ENCODE data around the gene AGRN.

The AGRN gene

DNA sequence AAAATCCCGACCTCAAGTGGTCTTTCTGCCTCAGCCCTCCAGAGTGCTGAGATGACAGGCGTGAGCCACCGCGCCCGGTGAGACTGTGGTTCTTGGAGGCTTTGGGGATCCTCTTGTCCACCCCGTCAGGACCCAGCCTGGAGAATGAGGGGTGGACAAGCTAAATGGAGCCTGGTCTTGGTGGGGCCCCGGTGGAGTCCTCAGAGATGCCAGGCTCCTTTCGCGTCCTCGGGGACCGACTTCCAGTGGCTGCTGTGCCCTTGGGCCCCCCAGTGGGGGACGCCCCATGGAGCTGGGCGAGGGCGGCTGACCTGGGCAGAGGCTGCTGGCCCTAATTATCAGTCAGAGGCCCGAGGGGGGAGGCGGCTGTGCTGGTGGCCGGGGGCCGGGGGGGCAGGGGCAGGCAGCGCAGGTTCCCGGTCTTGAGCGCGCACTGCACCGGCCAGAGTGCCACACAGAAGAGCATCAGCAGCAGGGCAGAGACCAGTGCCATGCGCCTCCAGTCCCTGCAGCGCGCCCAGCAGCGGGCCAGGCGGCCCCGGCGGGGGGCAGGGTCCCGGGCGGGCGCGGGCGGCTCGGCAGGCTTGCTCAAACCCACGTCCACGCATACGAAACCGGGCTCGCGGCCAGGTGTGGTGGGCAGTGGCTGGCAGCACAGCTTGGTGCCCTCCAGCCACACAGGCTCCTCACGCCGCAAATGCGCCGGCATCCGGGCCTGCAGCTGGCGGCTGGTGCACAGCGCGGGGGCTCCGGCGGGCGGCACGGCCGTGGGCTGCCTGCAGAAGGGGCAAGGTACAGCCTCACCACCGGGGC, 51.8 kb downstream of the AGRN start:
- no peak overlapping the region for H3K4me3 ChIP-seq (replicated peaks; ENCODE audit: low read depth, low read length)
- no peak for TF ChIP-seq CTCF (IDR thresholded peaks at IDR 0.05; ENCODE audit: low read depth, low read length, missing control alignments)
- no peak for DNase-seq (ENCODE audit: extremely low read depth, low read depth)

DNA sequence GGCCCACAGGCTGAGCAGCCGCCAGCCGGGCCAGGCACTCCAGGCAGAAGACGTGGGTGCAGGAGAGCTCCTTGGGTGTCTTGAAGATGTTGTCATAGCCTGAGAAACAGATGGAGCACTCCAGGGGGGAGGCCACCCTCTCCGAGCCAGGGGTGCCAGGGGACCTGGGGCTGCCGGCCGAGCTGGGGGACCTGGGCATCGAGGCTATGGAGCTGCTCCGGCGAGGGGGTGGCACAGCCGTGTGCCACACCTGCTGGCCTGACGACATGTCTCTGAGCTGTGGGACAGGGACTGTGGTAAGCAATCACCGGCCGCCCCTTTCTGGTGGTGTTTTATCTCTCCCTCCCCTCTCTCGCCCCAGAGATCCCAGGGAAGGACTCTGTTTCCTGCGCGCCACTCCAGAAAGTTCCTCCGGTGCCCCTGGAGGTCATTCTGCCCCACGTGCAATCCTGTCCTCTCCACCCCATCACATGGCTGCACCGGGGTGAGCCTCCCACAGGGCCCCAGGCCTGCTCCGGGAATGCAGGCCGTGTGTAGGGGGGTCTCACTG, 52.5 kb downstream of the AGRN start:
- no peak for DNase-seq (ENCODE audit: extremely low read depth, low read depth)
- no peak for TF ChIP-seq CTCF (IDR thresholded peaks at IDR 0.05; ENCODE audit: low read depth, low read length, missing control alignments)
- H3K4me3 ChIP-seq (replicated peaks; ENCODE audit: low read depth, low read length): no peak overlapping the region

DNA sequence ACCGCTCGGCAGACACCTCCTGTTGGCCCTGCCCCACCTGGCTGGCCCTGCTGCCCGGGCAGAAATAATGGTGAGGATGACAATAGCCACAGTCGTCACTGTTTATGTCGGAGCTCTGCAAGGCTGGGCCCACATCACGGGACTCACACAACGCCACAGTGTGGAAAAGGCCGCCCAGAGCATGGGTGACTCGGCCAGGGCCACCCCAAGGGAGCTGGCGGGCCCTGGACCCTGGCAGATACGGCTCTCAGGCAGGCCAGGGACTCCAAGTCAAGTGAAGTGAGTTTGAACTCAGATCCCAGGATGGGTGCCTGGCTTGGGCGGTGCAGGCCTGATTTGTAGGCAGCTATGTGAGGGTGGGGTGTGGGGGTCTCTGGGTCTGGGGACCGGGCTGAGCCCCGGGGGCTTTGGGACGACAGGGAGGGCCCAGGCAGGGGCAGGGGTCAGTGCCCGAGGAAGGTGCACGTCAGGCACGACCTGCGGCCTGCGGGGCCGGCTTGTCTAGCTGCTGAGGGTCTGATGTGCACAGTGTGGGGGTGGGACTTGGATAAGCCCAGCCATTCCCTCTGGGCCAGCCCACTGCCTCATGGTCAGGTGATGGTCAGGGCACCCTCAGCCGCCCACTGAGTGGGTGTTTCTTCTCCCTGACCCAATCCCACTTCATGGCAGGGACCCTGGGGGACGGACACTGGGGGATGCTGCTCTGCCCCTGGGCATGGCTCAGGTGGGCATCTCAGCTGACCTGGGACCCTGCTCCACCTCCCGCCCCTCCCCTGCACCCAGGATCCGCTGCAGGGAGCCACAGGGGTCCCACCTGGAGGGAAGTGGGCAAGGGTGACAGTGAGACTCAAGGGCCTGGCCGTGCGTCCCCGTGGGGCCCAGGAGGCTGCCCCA, 53.2 kb downstream of the AGRN start:
- DNase-seq (ENCODE audit: extremely low read depth, low read depth): no peak
- no peak overlapping the region for H3K4me3 ChIP-seq (replicated peaks; ENCODE audit: low read depth, low read length)
- no peak for TF ChIP-seq CTCF (IDR thresholded peaks at IDR 0.05; ENCODE audit: low read depth, low read length, missing control alignments)

GRCh38 chr1:1073743-1074587, 54.0 kb downstream of the AGRN start, which contains the start of gene RNF223:
TSS of gene RNF223 (minus strand) at chr1:1074306. CDS start at chr1:1072566, 1,740 bp downstream.
- no peak for DNase-seq (ENCODE audit: extremely low read depth, low read depth)
- TF ChIP-seq CTCF (IDR thresholded peaks at IDR 0.05; ENCODE audit: low read depth, low read length, missing control alignments): no peak
- H3K4me3 ChIP-seq (replicated peaks; ENCODE audit: low read depth, low read length): no peak within 1 kb of the TSS

DNA sequence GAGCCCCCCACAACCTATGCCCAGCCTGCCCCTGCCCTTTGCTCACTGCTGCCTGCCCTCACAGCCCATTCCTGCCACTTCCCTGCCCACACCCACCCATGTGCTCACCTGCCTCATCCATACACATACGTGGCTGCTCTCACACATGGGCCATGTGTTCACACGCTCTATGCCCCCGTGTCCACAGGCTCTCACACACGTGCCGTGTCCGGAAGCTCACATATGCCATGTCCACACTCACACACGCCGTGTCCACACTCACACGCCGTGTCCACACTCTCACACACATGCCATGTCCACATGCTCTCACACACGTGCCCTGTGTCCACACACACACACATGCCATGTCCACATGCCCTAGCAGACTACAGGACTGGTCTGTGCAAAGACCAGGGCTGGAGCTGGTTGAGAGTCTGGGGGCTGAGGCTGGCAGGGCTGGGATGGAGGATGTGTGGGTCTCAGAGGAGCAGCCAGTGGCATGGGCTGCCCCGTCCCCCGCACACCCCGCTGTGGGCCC, 54.8 kb downstream of the AGRN start:
- no peak overlapping the region for H3K4me3 ChIP-seq (replicated peaks; ENCODE audit: low read depth, low read length)
- TF ChIP-seq CTCF (IDR thresholded peaks at IDR 0.05; ENCODE audit: low read depth, low read length, missing control alignments): no peak
- DNase-seq (ENCODE audit: extremely low read depth, low read depth): no peak

Measured in HFF-Myc (cell line).